ENCODE results near the gene B4GALT5. TPM values are rescaled to one million over a fixed set of nuclear protein-coding genes. Genes with fewer than 3 reads are reported as not detected.

B4GALT5 gene
- total RNA-seq, 1 experiment from 2014 or later: 92.5 TPM

- H3K4me1 ChIP-seq (ENCODE audit: control insufficient read depth in 1 of 2, insufficient read depth in 2 of 2, low read length in 2 of 2): no peaks in the 10 kb centered on the region
- H3K4me3 ChIP-seq (replicated peaks in 1 of 2; ENCODE audit: low read depth in 1 of 2, low read length in 2 of 2): no peak overlapping the region
- no peak overlapping the region for H2AFZ ChIP-seq (ENCODE audit: low read depth, low read length, poor library complexity, severe bottlenecking)
- ATAC-seq: no peak
- H3K27ac ChIP-seq (ENCODE audit: low read depth, low read length): no peak overlapping the region
- RAD21 ChIA-PET (ENCODE audit: low non-redundant PET in 1 of 2, low total read pairs in 2 of 2, uncharacterized antibody in 2 of 2, unreplicated experiment in 2 of 2): no interaction called here
- 0 out of 2 replicates have a peak, but pooled peaks cover 4% of the 10 kb centered on the region for H4K20me1 ChIP-seq (ENCODE audit: insufficient read depth)
- H3K4me2 ChIP-seq (ENCODE audit: low read length): no peak overlapping the region
- H3K9me2 ChIP-seq (ENCODE audit: insufficient read depth): no peaks in the 10 kb centered on the region
- intact Hi-C loops (cut with micrococcal nuclease): loop anchor here (5.0 kb wide), 1 partner anchor 36 kb away; no protein-coding TSS in a partner anchor
- no peak for TF ChIP-seq RAD21 (IDR thresholded peaks at IDR 0.05; ENCODE audit: low read depth)
- TF ChIP-seq POLR2A (IDR thresholded peaks at IDR 0.05; ENCODE audit: borderline replicate concordance, extremely low read depth, insufficient read depth, insufficient read length): no peak
- TF ChIP-seq FOSL1 (IDR thresholded peaks at IDR 0.05; ENCODE audit: low read depth): no peak
- no peak for TF ChIP-seq ZBTB33 (IDR thresholded peaks at IDR 0.05; ENCODE audit: extremely low read depth, insufficient replicate concordance, low read length)
- no peak for TF ChIP-seq JUND (IDR thresholded peaks at IDR 0.05)
- TF ChIP-seq YY1 (IDR thresholded peaks at IDR 0.05; ENCODE audit: extremely low read depth, insufficient replicate concordance, low read depth, low read length): no peak
- TF ChIP-seq EZH2 (IDR thresholded peaks at IDR 0.05): no peak
- no peak for TF ChIP-seq ATF3 (IDR thresholded peaks at IDR 0.05)
- POLR2A ChIA-PET: no interaction called here
- DNase-seq (ENCODE audit: low read depth, low spot score): no peak
- no TSS peak for BruUV-seq (replicated peaks)
- H3K36me3 ChIP-seq (ENCODE audit: control insufficient read depth in 1 of 2, insufficient read depth in 2 of 2, low read length in 2 of 2): peaks cover 57 to 58% of the 10 kb centered on the region in 2 experiments
- CTCF ChIA-PET: no interaction called here
- no peaks in the 10 kb centered on the region for H3K27me3 ChIP-seq (ENCODE audit: insufficient read depth, low read length)
- H3K79me2 ChIP-seq (ENCODE audit: insufficient read depth, low read length): no peaks in the 10 kb centered on the region
- H3K9me3 ChIP-seq (ENCODE audit: control insufficient read depth in 1 of 2, insufficient read depth in 1 of 2, low read depth in 1 of 2, low read length in 2 of 2): no peaks in the 10 kb centered on the region
- H3K9ac ChIP-seq (ENCODE audit: low read length): no peak overlapping the region
Measured at GRCh38 chr20:49636447-49636846, 77.2 kb downstream of the B4GALT5 start.

- Histone ChIP-seq H3K9me3 (ENCODE audit: control insufficient read depth in 1 of 2, insufficient read depth in 1 of 2, low read depth in 1 of 2, low read length in 2 of 2) (no peaks in the 10 kb centered on the region), H3K4me1 (ENCODE audit: control insufficient read depth in 1 of 2, insufficient read depth in 2 of 2, low read length in 2 of 2) (no peaks in the 10 kb centered on the region), H3K4me2 (ENCODE audit: low read length) (no peak overlapping the region), H3K36me3 (ENCODE audit: control insufficient read depth in 1 of 2, insufficient read depth in 2 of 2, low read length in 2 of 2) (peaks cover 52% of the 10 kb centered on the region in 2 experiments), H3K9ac (ENCODE audit: low read length) (no peak overlapping the region), H3K4me3 (replicated peaks in 1 of 2; ENCODE audit: low read depth in 1 of 2, low read length in 2 of 2) (no peak overlapping the region), H3K27ac (ENCODE audit: low read depth, low read length) (no peak overlapping the region), H2AFZ (ENCODE audit: low read depth, low read length, poor library complexity, severe bottlenecking) (no peak overlapping the region), H3K27me3 (ENCODE audit: insufficient read depth, low read length) (no peaks in the 10 kb centered on the region), H4K20me1 (ENCODE audit: insufficient read depth) (0 out of 2 replicates have a peak, but pooled peaks cover 4% of the 10 kb centered on the region), H3K9me2 (ENCODE audit: insufficient read depth) (no peaks in the 10 kb centered on the region), H3K79me2 (ENCODE audit: insufficient read depth, low read length) (no peaks in the 10 kb centered on the region)
- ChIA-PET CTCF (no interaction called here), POLR2A (no interaction called here), RAD21 (ENCODE audit: low non-redundant PET in 1 of 2, low total read pairs in 2 of 2, uncharacterized antibody in 2 of 2, unreplicated experiment in 2 of 2) (no interaction called here)
- DNase-seq (ENCODE audit: low read depth, low spot score) (no peak), ATAC-seq (no peak)
- intact Hi-C loops (cut with micrococcal nuclease): loop anchor here (5.0 kb wide), 1 partner anchor 36 kb away; no protein-coding TSS in a partner anchor
- no TSS peak for BruUV-seq (replicated peaks)
- TF ChIP-seq CEBPB (IDR thresholded peaks at IDR 0.05; ENCODE audit: low read depth) (no peak), SP1 (IDR thresholded peaks at IDR 0.05; ENCODE audit: low read depth) (no peak), CTCF (IDR thresholded peaks at IDR 0.05 in 2 of 3, conservative IDR thresholded peaks at IDR 0.05 in 1 of 3; ENCODE audit: borderline replicate concordance in 1 of 3, insufficient read depth in 1 of 3, low read depth in 2 of 3, low read length in 2 of 3) (no peak), REST (IDR thresholded peaks at IDR 0.05; ENCODE audit: low read depth) (no peak), ZNF274 (IDR thresholded peaks at IDR 0.05; ENCODE audit: low read depth, low read length) (no peak), JUND (IDR thresholded peaks at IDR 0.05) (no peak)
Measured at GRCh38 chr20:49635866-49636265, 77.8 kb downstream of the B4GALT5 start.
